Fibroblast of mammary gland (primary cell): ENCODE data around the gene TPP1.

ENCODE experiments used
- DNase-seq: peaks from one replicate; pipeline ENCODE4 v3.0.0-alpha.2; 2010; ENCODE audit warnings: low read depth
- H3K4me3 ChIP-seq: 2 replicates; pipeline ENCODE4 v1.5.1; 2011; ENCODE audit warnings: low read depth, mild to moderate bottlenecking, low read length, moderate library complexity; ENCODE audit not compliant: control insufficient read depth
- CTCF ChIP-seq: conservative IDR thresholded peaks from 2 replicates; pipeline ENCODE4 v1.5.1; 2011; ENCODE audit warnings: low read depth, low read length, inconsistent platforms; ENCODE audit not compliant: control insufficient read depth, insufficient read depth

The TPP1 gene

GRCh38 chr11:6570691-6571427 lies 48.4 kb downstream of the TPP1 start:
- TF ChIP-seq CTCF: no peak
- no peak for DNase-seq
- H3K4me3 ChIP-seq: no peak overlapping the region

- H3K4me3 ChIP-seq: no peak overlapping the region
- no peak for TF ChIP-seq CTCF
- no peak for DNase-seq
Observed at GRCh38 chr11:6569706-6570105, 49.5 kb downstream of the TPP1 start.

- H3K4me3 ChIP-seq: no peak overlapping the region
- no peak for TF ChIP-seq CTCF
- peak; percentile 71 for DNase-seq
Observed at GRCh38 chr11:6568191-6568918, 50.9 kb downstream of the TPP1 start.

GRCh38 chr11:6567371-6567745 lies 51.9 kb downstream of the TPP1 start:
- TF ChIP-seq CTCF: no peak
- DNase-seq: no peak
- H3K4me3 ChIP-seq: no peak overlapping the region

GRCh38 chr11:6566704-6567370 lies 52.4 kb downstream of the TPP1 start:
- no peak for TF ChIP-seq CTCF
- no peak overlapping the region for H3K4me3 ChIP-seq
- no peak for DNase-seq

GRCh38 chr11:6565988-6566703 lies 53.1 kb downstream of the TPP1 start:
- no peak for TF ChIP-seq CTCF
- no peak for DNase-seq
- H3K4me3 ChIP-seq: no peak overlapping the region
